Measurements from ENCODE around the gene SOWAHC.

GRCh38 chr2:109607766-109608165 lies 6.4 kb upstream of the SOWAHC start:
- TF ChIP-seq POLR2A (IDR thresholded peaks at IDR 0.05) (no peak), CTCF (IDR thresholded peaks at IDR 0.05) (no peak), POLR2AphosphoS5 (IDR thresholded peaks at IDR 0.05) (no peak)

Measured in breast epithelium (tissue), 3 donors.